ENCODE data around the gene IRF4. TPM values are rescaled to one million over a fixed set of nuclear protein-coding genes. Genes with fewer than 3 reads are reported as not detected.

The IRF4 gene
- total RNA-seq, 2 donors from 2014 or later: 0.15 to 1.1 TPM

DNA sequence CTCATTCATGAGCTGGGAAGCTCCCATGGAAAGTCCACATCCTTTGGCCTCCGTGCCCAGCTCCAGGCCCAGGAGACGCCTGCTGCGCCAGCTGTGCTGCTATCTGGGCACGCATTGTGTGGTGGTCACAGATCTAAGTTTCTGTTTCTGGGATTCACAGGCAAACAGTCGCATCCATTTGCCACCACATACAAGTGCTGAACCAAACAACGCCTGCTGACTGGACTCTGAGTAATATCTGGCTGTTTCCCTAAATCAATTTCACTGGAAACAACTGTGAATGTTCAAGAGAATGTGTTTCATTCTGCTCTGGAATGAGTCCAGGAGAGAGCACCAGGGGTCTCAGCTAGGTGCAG lies 45.5 kb downstream of the IRF4 start:
- TF ChIP-seq, protein P1, sequence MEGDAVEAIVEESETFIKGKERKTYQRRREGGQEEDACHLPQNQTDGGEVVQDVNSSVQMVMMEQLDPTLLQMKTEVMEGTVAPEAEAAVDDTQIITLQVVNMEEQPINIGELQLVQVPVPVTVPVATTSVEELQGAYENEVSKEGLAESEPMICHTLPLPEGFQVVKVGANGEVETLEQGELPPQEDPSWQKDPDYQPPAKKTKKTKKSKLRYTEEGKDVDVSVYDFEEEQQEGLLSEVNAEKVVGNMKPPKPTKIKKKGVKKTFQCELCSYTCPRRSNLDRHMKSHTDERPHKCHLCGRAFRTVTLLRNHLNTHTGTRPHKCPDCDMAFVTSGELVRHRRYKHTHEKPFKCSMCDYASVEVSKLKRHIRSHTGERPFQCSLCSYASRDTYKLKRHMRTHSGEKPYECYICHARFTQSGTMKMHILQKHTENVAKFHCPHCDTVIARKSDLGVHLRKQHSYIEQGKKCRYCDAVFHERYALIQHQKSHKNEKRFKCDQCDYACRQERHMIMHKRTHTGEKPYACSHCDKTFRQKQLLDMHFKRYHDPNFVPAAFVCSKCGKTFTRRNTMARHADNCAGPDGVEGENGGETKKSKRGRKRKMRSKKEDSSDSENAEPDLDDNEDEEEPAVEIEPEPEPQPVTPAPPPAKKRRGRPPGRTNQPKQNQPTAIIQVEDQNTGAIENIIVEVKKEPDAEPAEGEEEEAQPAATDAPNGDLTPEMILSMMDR (IDR thresholded peaks at IDR 0.05): no peak
- DNase-seq (ENCODE audit: low spot score): no peak
- Histone ChIP-seq H3K27me3 (no peaks in the 10 kb centered on the region), H3K9me3 (no peaks in the 10 kb centered on the region), H3K4me1 (peaks cover 0 to 7% of the 10 kb centered on the region in 2 donors), H3K36me3 (no peaks in the 10 kb centered on the region), H3K4me3 (no peak overlapping the region), H3K27ac (peak overlapping the region; percentile 29 to 80)

DNA sequence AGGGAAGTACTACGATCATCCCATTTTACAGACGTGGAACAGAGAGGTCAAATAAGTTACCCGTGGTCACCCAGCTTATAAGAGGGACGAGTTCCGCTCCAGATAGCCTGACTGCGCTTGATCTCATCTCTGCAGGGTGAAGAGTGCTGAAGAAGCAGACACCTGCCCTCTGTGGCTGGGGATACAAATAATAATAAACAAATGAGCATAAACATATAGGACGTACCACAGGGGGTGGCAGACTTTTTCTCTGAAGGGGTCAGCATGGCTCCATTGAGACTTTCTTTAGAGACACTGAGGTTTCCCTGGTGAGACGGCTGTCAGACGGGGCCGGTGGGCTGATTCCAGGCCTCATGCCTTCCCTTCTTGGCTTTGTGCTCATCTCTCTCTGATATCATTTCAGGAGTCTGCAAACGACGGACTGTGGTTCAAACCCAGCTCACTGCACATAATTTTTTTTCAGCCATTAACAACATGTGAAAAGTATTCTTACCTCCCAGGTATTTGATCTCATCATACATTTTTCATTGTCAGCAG lies 47.1 kb downstream of the IRF4 start:
- no peaks in the 10 kb centered on the region for H3K27me3 ChIP-seq
- no peak overlapping the region for H3K4me3 ChIP-seq
- no peaks in the 10 kb centered on the region for H3K36me3 ChIP-seq
- no peak overlapping the region for H3K27ac ChIP-seq
- H3K9me3 ChIP-seq: no peaks in the 10 kb centered on the region
- H3K4me1 ChIP-seq: peaks cover 0 to 7% of the 10 kb centered on the region in 2 donors
- TF ChIP-seq, protein P1 (IDR thresholded peaks at IDR 0.05): no peak
- DNase-seq (ENCODE audit: low spot score): peak; percentile 43

DNA sequence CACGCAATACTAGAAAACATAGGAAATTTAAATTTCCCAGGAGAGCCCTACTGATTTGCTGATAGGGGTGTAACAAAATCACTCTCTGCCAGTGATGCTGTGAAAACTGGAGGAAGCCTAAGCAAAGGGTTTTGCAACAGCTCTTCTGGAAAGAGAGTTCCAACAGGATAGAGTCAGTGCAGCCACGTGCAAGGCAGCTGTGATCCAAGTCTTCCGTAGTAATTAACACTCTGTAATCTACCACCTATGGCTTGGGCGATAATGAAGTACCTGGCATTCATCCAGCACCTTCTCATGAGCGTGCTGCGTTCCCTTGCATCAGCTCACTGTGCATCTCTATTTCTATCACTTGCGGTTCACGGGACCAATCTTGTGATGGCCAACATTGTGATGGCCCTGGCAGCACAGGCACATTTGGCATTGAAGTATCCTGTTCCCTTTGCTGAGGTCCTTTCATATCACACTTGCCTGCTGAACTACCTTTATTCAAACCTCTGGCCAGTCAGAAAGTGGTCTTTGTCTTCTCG lies 48.2 kb downstream of the IRF4 start:
- Histone ChIP-seq H3K27ac (peak overlapping the region; percentile 10 to 64), H3K9me3 (no peaks in the 10 kb centered on the region), H3K36me3 (no peaks in the 10 kb centered on the region), H3K4me3 (no peak overlapping the region), H3K4me1 (peaks cover 0 to 7% of the 10 kb centered on the region in 2 donors), H3K27me3 (no peaks in the 10 kb centered on the region)
- peak; percentile 69 for DNase-seq (ENCODE audit: low spot score)
- TF ChIP-seq, protein P1 (IDR thresholded peaks at IDR 0.05): no peak

DNA sequence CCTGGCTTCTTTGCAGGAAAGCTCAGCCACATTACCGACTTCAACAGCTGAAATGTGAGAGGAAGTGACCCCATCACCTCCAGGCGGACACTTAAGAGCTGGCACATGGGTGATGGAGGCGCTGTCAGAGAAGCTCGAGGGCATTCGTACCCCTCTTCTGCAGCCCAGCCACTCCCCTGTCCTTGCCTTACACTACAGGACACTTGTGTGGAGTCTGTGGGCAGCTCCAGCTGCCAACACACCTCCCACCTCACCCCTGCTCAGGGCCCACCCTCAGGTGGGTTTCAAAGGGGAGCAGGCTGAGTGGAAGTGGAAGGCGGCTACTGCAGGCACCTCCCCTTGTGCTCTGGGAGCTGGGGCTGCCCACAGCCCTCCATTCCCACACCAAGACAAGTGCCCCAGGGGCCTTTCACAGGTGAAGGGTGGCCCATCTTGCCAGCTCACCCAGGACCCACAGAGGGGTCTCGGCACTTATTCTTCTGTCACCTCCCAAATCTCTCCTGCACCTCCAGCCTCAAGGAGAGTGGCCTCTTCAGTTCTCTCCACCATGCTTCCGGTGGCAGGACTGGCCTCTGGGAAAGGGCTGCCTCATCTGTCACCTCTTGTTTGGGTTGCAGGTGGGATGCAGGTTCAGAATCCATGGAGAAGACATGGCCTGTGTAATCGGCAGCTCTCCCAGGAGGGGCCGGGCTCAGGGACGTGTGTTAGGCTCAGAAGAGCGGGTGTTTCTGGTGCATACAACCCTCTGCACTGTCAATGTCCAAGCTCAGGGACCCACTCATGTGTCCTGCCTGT lies 49.8 kb downstream of the IRF4 start:
- Histone ChIP-seq H3K27ac (no peak overlapping the region), H3K4me3 (no peak overlapping the region), H3K27me3 (no peaks in the 10 kb centered on the region), H3K4me1 (peaks cover 0 to 3% of the 10 kb centered on the region in 2 donors), H3K36me3 (no peaks in the 10 kb centered on the region), H3K9me3 (no peaks in the 10 kb centered on the region)
- TF ChIP-seq, protein P1 (IDR thresholded peaks at IDR 0.05): no peak
- DNase-seq (ENCODE audit: low spot score): no peak

DNA sequence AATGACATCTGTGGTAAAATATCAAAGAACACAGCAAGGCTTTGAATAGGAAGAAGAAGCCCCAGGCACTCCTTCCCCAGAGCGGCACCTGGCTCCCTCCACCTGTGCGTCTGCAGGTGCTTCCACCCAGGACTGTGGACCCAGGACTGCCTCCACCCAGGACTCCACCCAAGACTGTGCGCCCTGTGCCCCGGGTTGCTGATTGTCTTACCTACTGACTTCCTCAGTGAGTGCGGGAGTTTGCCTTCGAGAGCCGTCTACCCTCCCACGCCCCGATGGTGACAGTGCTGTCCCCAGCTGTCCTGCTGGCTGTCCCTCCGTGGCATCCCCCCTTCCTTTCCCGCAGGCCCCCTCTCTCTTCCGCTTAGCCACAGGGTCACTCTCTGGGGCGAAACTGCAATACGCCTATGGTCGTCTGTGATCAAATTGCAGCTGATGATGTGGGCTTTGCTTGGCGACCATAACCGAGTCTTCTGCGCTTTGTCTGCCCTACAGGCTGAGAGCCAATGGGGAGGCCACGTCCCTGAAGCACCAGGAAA lies 52.1 kb downstream of the IRF4 start:
- DNase-seq (ENCODE audit: low spot score): no peak
- H3K4me3 ChIP-seq: no peak overlapping the region
- H3K4me1 ChIP-seq: no peaks in the 10 kb centered on the region
- H3K9me3 ChIP-seq: no peaks in the 10 kb centered on the region
- TF ChIP-seq, protein P1 (IDR thresholded peaks at IDR 0.05): no peak
- H3K27me3 ChIP-seq: no peaks in the 10 kb centered on the region
- H3K27ac ChIP-seq: no peak overlapping the region
- no peaks in the 10 kb centered on the region for H3K36me3 ChIP-seq

All from right atrium auricular region (tissue), 2 donors.